HG03108 (cell line): Measurements from ENCODE around the gene PCSK2.

Experiments
- ATAC-seq: cut with Tn5 transposase; IDR thresholded peaks from one replicate; pipeline ENCODE4 v1.9.1; 2021; ENCODE audit warnings: moderate library complexity; ENCODE audit not compliant: unreplicated experiment

The PCSK2 gene

GRCh38 chr20:17525650-17526049 lies 298.8 kb downstream of the PCSK2 start:
- ATAC-seq: no peak

GRCh38 chr20:17529586-17529985 lies 302.7 kb downstream of the PCSK2 start:
- ATAC-seq: no peak

DNA sequence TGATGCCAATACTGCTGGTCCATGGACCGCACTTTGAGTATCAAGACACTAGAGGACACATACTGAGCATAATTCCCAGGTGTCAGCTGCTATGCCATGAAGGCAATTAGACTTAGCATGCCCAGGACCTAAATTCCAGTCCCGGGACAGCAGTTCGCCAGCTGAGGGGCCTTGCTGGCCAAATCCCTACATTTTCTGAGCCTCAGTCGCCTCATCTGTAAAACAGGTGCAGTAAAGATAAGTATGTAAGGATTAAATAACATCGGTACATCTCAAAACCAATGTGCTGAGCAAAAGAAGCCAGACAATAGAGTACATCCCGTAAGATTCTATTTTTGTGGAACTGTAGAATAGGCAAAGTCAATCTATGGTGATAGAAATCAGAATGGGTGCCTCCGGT lies 303.3 kb downstream of the PCSK2 start:
- ATAC-seq: no peak

DNA sequence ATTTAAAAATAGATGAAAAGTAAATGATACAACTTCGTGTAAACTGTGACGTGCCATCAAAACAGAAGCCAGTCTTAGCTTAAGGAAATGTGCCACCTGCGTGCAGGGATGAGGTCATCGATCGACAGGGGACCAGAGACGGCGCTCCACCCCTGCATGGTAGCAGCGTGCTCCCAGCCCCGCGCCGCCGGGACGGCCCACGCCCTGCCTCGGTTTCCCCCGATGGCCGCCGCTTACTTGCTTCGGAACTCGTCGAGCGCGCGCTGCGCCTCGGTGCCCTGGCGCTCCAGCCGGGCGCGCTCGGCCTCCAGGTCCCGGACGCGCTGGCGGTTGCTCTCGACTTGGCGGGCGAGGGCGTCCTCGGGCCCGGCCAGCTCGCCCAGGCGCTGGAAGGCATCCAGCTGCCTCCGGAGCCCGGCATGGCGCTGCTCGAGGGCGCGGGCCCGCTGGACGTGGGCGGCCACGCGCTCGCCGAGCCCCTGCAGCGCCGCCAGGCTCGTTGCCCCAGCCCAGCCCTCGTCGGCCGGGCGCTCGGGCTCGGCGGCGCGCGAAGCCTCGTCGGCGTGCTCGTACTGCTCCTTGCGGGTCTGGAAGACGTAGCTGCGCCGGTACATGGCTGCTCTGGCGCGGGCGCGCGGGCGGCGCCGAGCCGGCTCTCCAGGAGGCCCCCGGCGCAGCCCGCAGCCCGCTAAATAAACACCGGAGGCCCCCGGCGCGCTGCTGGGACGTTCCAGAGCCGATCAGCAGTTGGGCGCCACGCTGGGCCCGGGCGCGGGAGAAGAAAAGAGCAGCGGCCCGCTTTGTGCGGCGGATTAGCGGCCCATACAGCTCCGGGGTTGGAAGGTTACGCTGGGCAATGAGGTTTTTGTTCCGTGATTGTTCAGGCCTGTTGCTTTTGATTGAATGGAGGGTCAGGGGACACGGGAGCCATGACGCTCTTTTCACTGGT lies 304.1 kb downstream of the PCSK2 start, which contains the start of gene BFSP1:
Gene BFSP1, minus strand, starts transcription at position 664 of the 949 bp plus-strand sequence. Its CDS starts 50 bp downstream, at position 614.
- no peak for ATAC-seq

GRCh38 chr20:17531665-17532025 lies 304.8 kb downstream of the PCSK2 start:
- ATAC-seq: no peak

GRCh38 chr20:17533396-17533795 lies 306.6 kb downstream of the PCSK2 start:
- no peak for ATAC-seq

GRCh38 chr20:17534077-17534476 lies 307.2 kb downstream of the PCSK2 start:
- no peak for ATAC-seq
